CD14-positive monocyte (primary cell): ENCODE measurements around the gene OR5I1. TPM values are rescaled to one million over a fixed set of nuclear protein-coding genes. Genes with fewer than 3 reads are reported as not detected.

Experiments
- DNase-seq, 3 donors: peaks; one replicate each; pipeline ENCODE4 v3.0.0-alpha.2; 2011 to 2022
- H2AFZ ChIP-seq: 2 replicates; pipeline ENCODE4 v1.6.0; 2012; ENCODE audit warnings: mild to moderate bottlenecking, low read depth, low read length, inconsistent platforms; ENCODE audit not compliant: insufficient read depth, poor library complexity, severe bottlenecking
- H3K27ac ChIP-seq, 2 donors: 1 replicate in 1 of 2; 2 replicates in 1 of 2; pipeline ENCODE4 v1.5.1; 2012 to 2013; ENCODE audit warnings: low read length in 2 of 2, control low read depth in 1 of 2, inconsistent platforms in 1 of 2, low read depth in 1 of 2, mild to moderate bottlenecking in 1 of 2
- H3K27me3 ChIP-seq, 2 donors: one replicate each; pipeline versions ENCODE4 v1.6.0 to v1.6.1; 2011 to 2013; ENCODE audit warnings: low read length in 2 of 2; ENCODE audit not compliant: control insufficient read depth in 2 of 2, insufficient read depth in 2 of 2
- H3K36me3 ChIP-seq, 2 donors: replicated peaks in 1 of 2; 1 replicate in 1 of 2; 2 replicates in 1 of 2; pipeline versions ENCODE4 v1.5.1 to v1.6.1; 2012 to 2013; ENCODE audit warnings: low read length in 2 of 2, control low read depth in 1 of 2, inconsistent platforms in 1 of 2, mild to moderate bottlenecking in 1 of 2; ENCODE audit not compliant: insufficient read depth in 2 of 2, control insufficient read depth in 1 of 2
- H3K4me1 ChIP-seq, 2 donors: 1 replicate in 1 of 2; 2 replicates in 1 of 2; pipeline versions ENCODE4 v1.5.1 to v1.6.1; 2012 to 2013; ENCODE audit warnings: low read length in 2 of 2, control low read depth in 1 of 2, inconsistent platforms in 1 of 2, mild to moderate bottlenecking in 1 of 2, moderate library complexity in 1 of 2; ENCODE audit not compliant: insufficient read depth in 2 of 2, control insufficient read depth in 1 of 2
- H3K4me2 ChIP-seq: replicated peaks from 2 replicates; pipeline ENCODE3; 2012; ENCODE audit warnings: low read length, moderate library complexity, mild to moderate bottlenecking; ENCODE audit not compliant: poor library complexity, severe bottlenecking; ENCODE audit errors: extremely low read depth
- H3K4me3 ChIP-seq, 3 experiments: fragments of 200-600 bp in 1 of 3; sonication (generic) in 1 of 3; replicated peaks in 1 of 3; 1 replicate in 2 of 3; 2 replicates in 1 of 3; pipeline ENCODE4 v1.5.1; 2011 to 2013; ENCODE audit warnings: low read length in 3 of 3, mild to moderate bottlenecking in 3 of 3, control low read depth in 2 of 3, low read depth in 2 of 3, inconsistent platforms in 1 of 3, moderate library complexity in 1 of 3
- H3K79me2 ChIP-seq: 2 replicates; pipeline ENCODE4 v1.6.0; 2012; ENCODE audit warnings: mild to moderate bottlenecking, control low read depth, inconsistent platforms, low read length, moderate library complexity; ENCODE audit not compliant: insufficient read depth
- H3K9ac ChIP-seq: 2 replicates; pipeline ENCODE4 v1.6.0; 2017; ENCODE audit warnings: low read length, mild to moderate bottlenecking; ENCODE audit not compliant: insufficient read depth, poor library complexity, severe bottlenecking
- H3K9me3 ChIP-seq, 2 donors: replicated peaks in 1 of 2; 1 replicate in 1 of 2; 2 replicates in 1 of 2; pipeline versions ENCODE4 v1.5.1 to v1.6.1; 2012 to 2013; ENCODE audit warnings: low read length in 2 of 2, control low read depth in 1 of 2; ENCODE audit not compliant: control insufficient read depth in 1 of 2, insufficient read depth in 1 of 2
- H4K20me1 ChIP-seq: 2 replicates; pipeline ENCODE4 v1.6.0; 2012; ENCODE audit warnings: mild to moderate bottlenecking, low read length, control low read depth, moderate library complexity; ENCODE audit not compliant: insufficient read depth
- H3K27ac Mint-ChIP-seq, 7 donors: one replicate each; pipeline ENCODE4 v1.8.0; 2020; ENCODE audit warnings: mild to moderate bottlenecking in 7 of 7, mixed read lengths in 7 of 7, moderate library complexity in 6 of 7, inconsistent platforms in 2 of 7
- H3K27me3 Mint-ChIP-seq, 3 donors: one replicate each; pipeline ENCODE4 v1.8.0; 2021 to 2022; ENCODE audit warnings: low read depth in 3 of 3, mild to moderate bottlenecking in 3 of 3, mixed read lengths in 3 of 3, moderate library complexity in 3 of 3, inconsistent platforms in 1 of 3
- H3K36me3 Mint-ChIP-seq, 2 donors: one replicate each; pipeline ENCODE4 v1.8.0; 2020; ENCODE audit warnings: mixed read lengths in 2 of 2, inconsistent platforms in 1 of 2, mild to moderate bottlenecking in 1 of 2
- H3K4me1 Mint-ChIP-seq: one replicate; pipeline ENCODE4 v1.8.0; 2020; ENCODE audit warnings: mild to moderate bottlenecking, mixed read lengths
- H3K4me3 Mint-ChIP-seq, 2 donors: one replicate each; pipeline ENCODE4 v1.8.0; 2020; ENCODE audit warnings: mild to moderate bottlenecking in 2 of 2, mixed read lengths in 2 of 2, moderate library complexity in 1 of 2
- H3K9me3 Mint-ChIP-seq, 7 donors: one replicate each; pipeline ENCODE4 v1.8.0; 2020 to 2022; ENCODE audit warnings: mixed read lengths in 7 of 7, mild to moderate bottlenecking in 6 of 7, moderate library complexity in 6 of 7, inconsistent platforms in 2 of 7
- WGBS: methylation state at CpG from one replicate; pipeline ENCODE4 v1.1.5; 2013; ENCODE audit warnings: missing lambda C conversion rate; ENCODE audit not compliant: insufficient coverage; 5-methylcytosine and 5-hydroxymethylcytosine counted together
- intact Hi-C, 2 donors: fragments of 100-400 bp; cut with micrococcal nuclease; formaldehyde crosslinking; loops; one replicate each; pipeline versions ENCODE4 v1.15.0 to v1.15.1; 2023
- polyA minus RNA-seq: library from RNA; depleted of rRNA, polyadenylated mRNA; stranded (reverse); fragments of >200 nt; gene quantifications from 2 replicates; pipeline ENCODE4 v1.2.3, GENCODE V29; 2012
- polyA plus RNA-seq, 3 donors: library from polyadenylated mRNA; depleted of rRNA in 1 of 3; unstranded in 2 of 3; stranded (reverse) in 1 of 3; fragments of 300-500 nt in 2 of 3; fragments of >200 nt in 1 of 3; fragmentation: Illumina TruSeq in 2 of 3; gene quantifications; 1 replicate in 2 of 3; 2 replicates in 1 of 3; pipeline ENCODE4 v1.2.3, GENCODE V29; 2012 to 2021
- total RNA-seq, 12 experiments: library from RNA in 1 of 12; stranded (reverse) in 1 of 12; fragments of 120-200 nt in 1 of 12; gene quantifications; one replicate each; pipeline ENCODE4 v1.2.4 and lab custom pipeline; 2013 to 2026; ENCODE audit warnings: mixed read lengths in 6 of 12, inconsistent platforms in 1 of 12
- TF ChIP-seq, protein P1 (sequence below): fragments of 200-600 bp; IDR thresholded peaks from one replicate; pipeline ENCODE4 v1.8.0; 2022; ENCODE audit warnings: antibody characterized with exemption, mild to moderate bottlenecking

Gene OR5I1
- total RNA-seq (2013): not detected
- not detected for polyA plus RNA-seq
- polyA minus RNA-seq: not detected in 2 replicates
- total RNA-seq (lab: John Stamatoyannopoulos, UW): 0 to 0.23 (median 0) reads per million in 11 experiments

DNA sequence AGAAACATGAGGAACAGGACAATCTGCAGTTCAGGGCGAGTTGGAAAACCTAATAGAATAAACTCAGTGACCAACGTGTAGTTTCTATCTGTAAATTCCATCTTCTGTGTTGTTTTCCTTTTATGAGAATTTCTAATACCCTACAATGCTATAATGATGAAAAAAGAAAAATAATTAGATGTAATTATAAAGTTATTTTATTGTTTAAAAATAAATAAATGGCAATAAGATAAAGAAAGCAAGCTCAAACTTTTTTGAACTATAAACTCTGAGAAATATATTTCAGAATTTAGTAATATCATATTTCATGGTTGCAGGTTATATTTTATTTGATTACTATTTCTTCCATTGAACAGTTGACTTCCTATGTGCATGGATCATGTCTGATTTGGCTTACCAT, at the start of gene OR5I1:
Gene OR5I1, minus strand, starts transcription at position 101 of the 400 bp plus-strand sequence. Its CDS starts 0 bp downstream, at position 101.
- no peak within 1 kb of the TSS for H3K27ac ChIP-seq
- H3K4me3 ChIP-seq: no peak within 1 kb of the TSS
- H3K36me3 ChIP-seq: no peaks in the 10 kb centered on the region
- H2AFZ ChIP-seq: no peak within 1 kb of the TSS
- no peaks in the 10 kb centered on the region for H3K9me3 ChIP-seq
- no CpG with 5 or more reads among the region's 2 CpGs for WGBS
- Mint-ChIP-seq H3K27ac (no peak within 1 kb of the TSS), H3K36me3 (no peaks in the 10 kb centered on the region), H3K4me3 (no peak within 1 kb of the TSS), H3K9me3 (no peaks in the 10 kb centered on the region), H3K4me1 (no peaks in the 10 kb centered on the region), H3K27me3 (peaks cover 0 to 2% (median 0%) of the 10 kb centered on the region in 3 donors)
- H4K20me1 ChIP-seq: no peaks in the 10 kb centered on the region
- TF ChIP-seq, protein P1, sequence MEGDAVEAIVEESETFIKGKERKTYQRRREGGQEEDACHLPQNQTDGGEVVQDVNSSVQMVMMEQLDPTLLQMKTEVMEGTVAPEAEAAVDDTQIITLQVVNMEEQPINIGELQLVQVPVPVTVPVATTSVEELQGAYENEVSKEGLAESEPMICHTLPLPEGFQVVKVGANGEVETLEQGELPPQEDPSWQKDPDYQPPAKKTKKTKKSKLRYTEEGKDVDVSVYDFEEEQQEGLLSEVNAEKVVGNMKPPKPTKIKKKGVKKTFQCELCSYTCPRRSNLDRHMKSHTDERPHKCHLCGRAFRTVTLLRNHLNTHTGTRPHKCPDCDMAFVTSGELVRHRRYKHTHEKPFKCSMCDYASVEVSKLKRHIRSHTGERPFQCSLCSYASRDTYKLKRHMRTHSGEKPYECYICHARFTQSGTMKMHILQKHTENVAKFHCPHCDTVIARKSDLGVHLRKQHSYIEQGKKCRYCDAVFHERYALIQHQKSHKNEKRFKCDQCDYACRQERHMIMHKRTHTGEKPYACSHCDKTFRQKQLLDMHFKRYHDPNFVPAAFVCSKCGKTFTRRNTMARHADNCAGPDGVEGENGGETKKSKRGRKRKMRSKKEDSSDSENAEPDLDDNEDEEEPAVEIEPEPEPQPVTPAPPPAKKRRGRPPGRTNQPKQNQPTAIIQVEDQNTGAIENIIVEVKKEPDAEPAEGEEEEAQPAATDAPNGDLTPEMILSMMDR: no peak
- no peak within 1 kb of the TSS for H3K4me2 ChIP-seq
- intact Hi-C loops: no loop called here
- no peak for DNase-seq
- no peaks in the 10 kb centered on the region for H3K27me3 ChIP-seq
- no peaks in the 10 kb centered on the region for H3K4me1 ChIP-seq
- H3K9ac ChIP-seq: no peak within 1 kb of the TSS
- H3K79me2 ChIP-seq: no peaks in the 10 kb centered on the region

DNA sequence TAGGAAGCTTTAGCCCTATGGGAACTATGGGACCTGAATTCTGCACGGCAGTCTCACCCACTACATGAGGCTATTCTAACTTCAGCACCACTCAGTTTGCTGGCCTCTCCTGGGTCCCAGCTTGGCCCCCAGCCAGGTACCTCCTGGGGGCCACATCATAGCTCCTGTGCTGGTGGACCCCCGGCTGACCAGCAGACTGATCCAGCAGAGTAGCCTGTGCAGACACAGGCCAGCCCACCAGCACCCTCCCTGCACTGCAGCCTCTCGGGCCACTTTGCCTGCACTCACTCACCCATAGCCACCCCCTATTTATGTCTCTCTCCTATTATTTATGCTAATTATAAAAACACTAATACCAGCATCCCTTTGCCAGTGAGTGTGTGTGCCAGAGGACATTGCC, 34.7 kb upstream of the OR5I1 start:
- Histone ChIP-seq H4K20me1 (no peaks in the 10 kb centered on the region), H3K36me3 (no peaks in the 10 kb centered on the region), H3K9ac (no peak overlapping the region), H3K27ac (no peak overlapping the region), H3K27me3 (no peaks in the 10 kb centered on the region), H3K4me2 (no peak overlapping the region), H3K4me1 (no peaks in the 10 kb centered on the region), H3K79me2 (no peaks in the 10 kb centered on the region), H2AFZ (no peak overlapping the region), H3K4me3 (no peak overlapping the region), H3K9me3 (peaks cover 7 to 10% of the 10 kb centered on the region in 2 donors)
- no peak for DNase-seq
- TF ChIP-seq, protein P1: no peak
- Mint-ChIP-seq H3K9me3 (peaks cover 0 to 7% (median 3%) of the 10 kb centered on the region in 7 donors), H3K4me3 (no peak overlapping the region), H3K27me3 (no peaks in the 10 kb centered on the region), H3K36me3 (no peaks in the 10 kb centered on the region), H3K4me1 (no peaks in the 10 kb centered on the region), H3K27ac (no peak overlapping the region)
- 86% methylated on average over 2 of the region's 3 CpGs for WGBS
- intact Hi-C loops: no loop called here
